ENCODE data around the gene SMURF2. TPM values are rescaled to one million over a fixed set of nuclear protein-coding genes. Genes with fewer than 3 reads are reported as not detected.
A peak's percentile ranks its signal among the peaks of the same experiment; 100 is the strongest.

SMURF2 gene
- total and polyA plus RNA-seq, 9 of the 15 experiments (the other 6 are each of a cell fraction or from before 2014, with no cell fraction given), result 3.8 to 22.0 (median 14.8) TPM

GRCh38 chr17:64661976-64662773, at the start of gene SMURF2 (continued):
- TF ChIP-seq ZBTB2 (IDR thresholded peaks at IDR 0.05) (no peak), PCBP1 (IDR thresholded peaks at IDR 0.05; ENCODE audit: low read depth, low read length, poor library complexity, severe bottlenecking) (no peak), ZKSCAN3 (CRISPR knock-in tag; IDR thresholded peaks at IDR 0.05) (no peak), ATF4 (CRISPR knock-in tag; IDR thresholded peaks at IDR 0.05) (no peak), ZNF232 (CRISPR knock-in tag; IDR thresholded peaks at IDR 0.05) (no peak), ZNF589 (CRISPR knock-in tag; IDR thresholded peaks at IDR 0.05; ENCODE audit: low read depth) (no peak), ZNF609 (CRISPR knock-in tag; IDR thresholded peaks at IDR 0.05; ENCODE audit: borderline replicate concordance) (no peak), KAT7 (CRISPR knock-in tag; IDR thresholded peaks at IDR 0.05; ENCODE audit: borderline replicate concordance) (peak; percentile 37; the same call in 1 of the 2 replicates), THAP7 (CRISPR knock-in tag; IDR thresholded peaks at IDR 0.05) (no peak), NR0B1 (IDR thresholded peaks at IDR 0.05; ENCODE audit: partially characterized antibody) (no peak), SMARCA5 (IDR thresholded peaks at IDR 0.05) (no peak), HES1 (IDR thresholded peaks at IDR 0.05; ENCODE audit: low read depth) (no peak), KAT8 (IDR thresholded peaks at IDR 0.05; ENCODE audit: low read depth) (no peak), MTA1 (IDR thresholded peaks at IDR 0.05; ENCODE audit: borderline replicate concordance) (no peak), SRSF9 (IDR thresholded peaks at IDR 0.05; ENCODE audit: borderline replicate concordance, low read depth, low read length) (no peak), TGIF2 (CRISPR knock-in tag; IDR thresholded peaks at IDR 0.05) (no peak), ZBTB7A (IDR thresholded peaks at IDR 0.05; ENCODE audit: borderline replicate concordance, control insufficient read depth, low read depth, low read length) (peak; percentile 57; the same call in 1 of the 2 replicates)

All from K562 (cell line).